ENCODE data around the gene PFKL. TPM values are rescaled to one million over a fixed set of nuclear protein-coding genes. Genes with fewer than 3 reads are reported as not detected.

Gene PFKL
- total and polyA plus RNA-seq, 2 experiments from 2014 or later: 40.3 to 106 TPM

DNA sequence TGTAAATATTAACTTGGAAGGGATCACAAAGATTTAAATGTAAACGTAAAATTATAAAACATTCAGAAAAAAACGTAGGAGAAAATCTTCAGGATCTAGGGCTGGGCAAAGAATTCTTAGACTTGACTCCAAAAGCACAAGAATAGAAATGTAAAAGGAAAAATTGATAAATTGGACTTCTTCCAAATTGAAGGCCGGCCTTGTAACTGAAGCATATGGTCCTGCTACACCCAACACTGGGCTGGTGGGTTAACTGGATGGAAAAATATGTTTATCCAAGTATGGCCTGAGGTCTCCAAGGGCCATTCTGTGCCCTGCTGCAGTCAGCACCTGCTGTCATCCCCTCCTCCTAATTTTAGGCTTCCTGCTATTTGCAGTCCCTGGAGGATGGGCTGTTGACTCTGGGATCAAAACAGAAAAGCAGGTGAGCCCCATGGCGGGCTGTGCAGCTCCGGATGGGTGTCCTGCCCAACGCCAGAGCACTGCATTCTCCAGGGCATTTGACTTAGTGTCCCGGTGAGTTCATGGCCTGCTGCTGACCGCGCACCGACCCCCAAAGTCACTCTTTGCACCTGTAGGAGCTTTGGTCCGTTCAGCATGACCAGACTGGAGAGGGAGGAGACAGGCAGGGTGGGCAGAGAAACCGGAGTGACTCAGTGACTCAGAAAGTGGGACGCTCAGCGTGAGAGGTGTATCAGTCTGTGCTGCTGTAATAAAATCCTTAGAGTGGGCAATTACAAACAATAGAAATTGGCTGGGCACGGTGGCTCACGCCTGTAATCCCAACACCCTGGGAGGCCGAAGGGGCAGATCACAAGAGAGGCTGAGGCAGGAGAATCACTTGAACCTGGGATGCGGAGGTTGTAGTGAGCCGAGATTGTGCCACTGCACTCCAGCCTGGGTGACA, 20.2 kb upstream of the PFKL start:
- H3K27me3 ChIP-seq (ENCODE audit: insufficient read depth): no peaks in the 10 kb centered on the region
- Mint-ChIP-seq H3K36me3 (ENCODE audit: low read depth) (no peaks in the 10 kb centered on the region), H3K27me3 (ENCODE audit: insufficient read depth, low read depth, poor library complexity) (peaks cover 13% of the 10 kb centered on the region), H3K4me1 (peaks cover 16% of the 10 kb centered on the region), H3K27ac (no peak overlapping the region), H3K9me3 (no peaks in the 10 kb centered on the region), H3K4me3 (no peak overlapping the region)
- ATAC-seq: no peak
- no peak for DNase-seq (ENCODE audit: low spot score)
- H3F3A ChIP-seq (replicated peaks; ENCODE audit: low read depth): no peaks in the 10 kb centered on the region
- H4K20me1 ChIP-seq (replicated peaks; ENCODE audit: insufficient read depth): no peaks in the 10 kb centered on the region
- H2AFZ ChIP-seq: no peak overlapping the region
- peaks cover 5% of the 10 kb centered on the region for H3K4me1 ChIP-seq (ENCODE audit: insufficient read depth)
- TF ChIP-seq, protein P1, sequence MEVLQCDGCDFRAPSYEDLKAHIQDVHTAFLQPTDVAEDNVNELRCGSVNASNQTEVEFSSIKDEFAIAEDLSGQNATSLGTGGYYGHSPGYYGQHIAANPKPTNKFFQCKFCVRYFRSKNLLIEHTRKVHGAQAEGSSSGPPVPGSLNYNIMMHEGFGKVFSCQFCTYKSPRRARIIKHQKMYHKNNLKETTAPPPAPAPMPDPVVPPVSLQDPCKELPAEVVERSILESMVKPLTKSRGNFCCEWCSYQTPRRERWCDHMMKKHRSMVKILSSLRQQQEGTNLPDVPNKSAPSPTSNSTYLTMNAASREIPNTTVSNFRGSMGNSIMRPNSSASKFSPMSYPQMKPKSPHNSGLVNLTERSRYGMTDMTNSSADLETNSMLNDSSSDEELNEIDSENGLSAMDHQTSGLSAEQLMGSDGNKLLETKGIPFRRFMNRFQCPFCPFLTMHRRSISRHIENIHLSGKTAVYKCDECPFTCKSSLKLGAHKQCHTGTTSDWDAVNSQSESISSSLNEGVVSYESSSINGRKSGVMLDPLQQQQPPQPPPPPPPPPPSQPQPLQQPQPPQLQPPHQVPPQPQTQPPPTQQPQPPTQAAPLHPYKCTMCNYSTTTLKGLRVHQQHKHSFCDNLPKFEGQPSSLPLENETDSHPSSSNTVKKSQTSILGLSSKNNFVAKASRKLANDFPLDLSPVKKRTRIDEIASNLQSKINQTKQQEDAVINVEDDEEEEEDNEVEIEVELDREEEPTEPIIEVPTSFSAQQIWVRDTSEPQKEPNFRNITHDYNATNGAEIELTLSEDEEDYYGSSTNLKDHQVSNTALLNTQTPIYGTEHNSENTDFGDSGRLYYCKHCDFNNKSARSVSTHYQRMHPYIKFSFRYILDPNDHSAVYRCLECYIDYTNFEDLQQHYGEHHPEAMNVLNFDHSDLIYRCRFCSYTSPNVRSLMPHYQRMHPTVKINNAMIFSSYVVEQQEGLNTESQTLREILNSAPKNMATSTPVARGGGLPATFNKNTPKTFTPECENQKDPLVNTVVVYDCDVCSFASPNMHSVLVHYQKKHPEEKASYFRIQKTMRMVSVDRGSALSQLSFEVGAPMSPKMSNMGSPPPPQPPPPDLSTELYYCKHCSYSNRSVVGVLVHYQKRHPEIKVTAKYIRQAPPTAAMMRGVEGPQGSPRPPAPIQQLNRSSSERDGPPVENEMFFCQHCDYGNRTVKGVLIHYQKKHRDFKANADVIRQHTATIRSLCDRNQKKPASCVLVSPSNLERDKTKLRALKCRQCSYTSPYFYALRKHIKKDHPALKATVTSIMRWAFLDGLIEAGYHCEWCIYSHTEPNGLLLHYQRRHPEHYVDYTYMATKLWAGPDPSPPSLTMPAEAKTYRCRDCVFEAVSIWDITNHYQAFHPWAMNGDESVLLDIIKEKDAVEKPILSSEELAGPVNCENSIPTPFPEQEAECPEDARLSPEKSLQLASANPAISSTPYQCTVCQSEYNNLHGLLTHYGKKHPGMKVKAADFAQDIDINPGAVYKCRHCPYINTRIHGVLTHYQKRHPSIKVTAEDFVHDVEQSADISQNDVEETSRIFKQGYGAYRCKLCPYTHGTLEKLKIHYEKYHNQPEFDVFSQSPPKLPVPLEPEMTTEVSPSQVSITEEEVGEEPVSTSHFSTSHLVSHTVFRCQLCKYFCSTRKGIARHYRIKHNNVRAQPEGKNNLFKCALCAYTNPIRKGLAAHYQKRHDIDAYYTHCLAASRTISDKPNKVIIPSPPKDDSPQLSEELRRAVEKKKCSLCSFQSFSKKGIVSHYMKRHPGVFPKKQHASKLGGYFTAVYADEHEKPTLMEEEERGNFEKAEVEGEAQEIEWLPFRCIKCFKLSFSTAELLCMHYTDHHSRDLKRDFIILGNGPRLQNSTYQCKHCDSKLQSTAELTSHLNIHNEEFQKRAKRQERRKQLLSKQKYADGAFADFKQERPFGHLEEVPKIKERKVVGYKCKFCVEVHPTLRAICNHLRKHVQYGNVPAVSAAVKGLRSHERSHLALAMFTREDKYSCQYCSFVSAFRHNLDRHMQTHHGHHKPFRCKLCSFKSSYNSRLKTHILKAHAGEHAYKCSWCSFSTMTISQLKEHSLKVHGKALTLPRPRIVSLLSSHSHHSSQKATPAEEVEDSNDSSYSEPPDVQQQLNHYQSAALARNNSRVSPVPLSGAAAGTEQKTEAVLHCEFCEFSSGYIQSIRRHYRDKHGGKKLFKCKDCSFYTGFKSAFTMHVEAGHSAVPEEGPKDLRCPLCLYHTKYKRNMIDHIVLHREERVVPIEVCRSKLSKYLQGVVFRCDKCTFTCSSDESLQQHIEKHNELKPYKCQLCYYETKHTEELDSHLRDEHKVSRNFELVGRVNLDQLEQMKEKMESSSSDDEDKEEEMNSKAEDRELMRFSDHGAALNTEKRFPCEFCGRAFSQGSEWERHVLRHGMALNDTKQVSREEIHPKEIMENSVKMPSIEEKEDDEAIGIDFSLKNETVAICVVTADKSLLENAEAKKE (CRISPR knock-in tag; IDR thresholded peaks at IDR 0.05): no peak
- TF ChIP-seq CREB1 (CRISPR knock-in tag; IDR thresholded peaks at IDR 0.05; ENCODE audit: low read depth): no peak
- no peak for TF ChIP-seq ZNF114 (CRISPR knock-in tag; IDR thresholded peaks at IDR 0.05)
- TF ChIP-seq, protein P2, sequence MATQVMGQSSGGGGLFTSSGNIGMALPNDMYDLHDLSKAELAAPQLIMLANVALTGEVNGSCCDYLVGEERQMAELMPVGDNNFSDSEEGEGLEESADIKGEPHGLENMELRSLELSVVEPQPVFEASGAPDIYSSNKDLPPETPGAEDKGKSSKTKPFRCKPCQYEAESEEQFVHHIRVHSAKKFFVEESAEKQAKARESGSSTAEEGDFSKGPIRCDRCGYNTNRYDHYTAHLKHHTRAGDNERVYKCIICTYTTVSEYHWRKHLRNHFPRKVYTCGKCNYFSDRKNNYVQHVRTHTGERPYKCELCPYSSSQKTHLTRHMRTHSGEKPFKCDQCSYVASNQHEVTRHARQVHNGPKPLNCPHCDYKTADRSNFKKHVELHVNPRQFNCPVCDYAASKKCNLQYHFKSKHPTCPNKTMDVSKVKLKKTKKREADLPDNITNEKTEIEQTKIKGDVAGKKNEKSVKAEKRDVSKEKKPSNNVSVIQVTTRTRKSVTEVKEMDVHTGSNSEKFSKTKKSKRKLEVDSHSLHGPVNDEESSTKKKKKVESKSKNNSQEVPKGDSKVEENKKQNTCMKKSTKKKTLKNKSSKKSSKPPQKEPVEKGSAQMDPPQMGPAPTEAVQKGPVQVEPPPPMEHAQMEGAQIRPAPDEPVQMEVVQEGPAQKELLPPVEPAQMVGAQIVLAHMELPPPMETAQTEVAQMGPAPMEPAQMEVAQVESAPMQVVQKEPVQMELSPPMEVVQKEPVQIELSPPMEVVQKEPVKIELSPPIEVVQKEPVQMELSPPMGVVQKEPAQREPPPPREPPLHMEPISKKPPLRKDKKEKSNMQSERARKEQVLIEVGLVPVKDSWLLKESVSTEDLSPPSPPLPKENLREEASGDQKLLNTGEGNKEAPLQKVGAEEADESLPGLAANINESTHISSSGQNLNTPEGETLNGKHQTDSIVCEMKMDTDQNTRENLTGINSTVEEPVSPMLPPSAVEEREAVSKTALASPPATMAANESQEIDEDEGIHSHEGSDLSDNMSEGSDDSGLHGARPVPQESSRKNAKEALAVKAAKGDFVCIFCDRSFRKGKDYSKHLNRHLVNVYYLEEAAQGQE (IDR thresholded peaks at IDR 0.05; ENCODE audit: unreplicated experiment): no peak
- no peak for TF ChIP-seq EZH2phosphoT487 (IDR thresholded peaks at IDR 0.05; ENCODE audit: unreplicated experiment)
- no peak for TF ChIP-seq ZNF331 (CRISPR knock-in tag; IDR thresholded peaks at IDR 0.05; ENCODE audit: low read depth)
- TF ChIP-seq POLR2AphosphoS5 (IDR thresholded peaks at IDR 0.05; ENCODE audit: low read depth): no peak
- TF ChIP-seq, protein P3, sequence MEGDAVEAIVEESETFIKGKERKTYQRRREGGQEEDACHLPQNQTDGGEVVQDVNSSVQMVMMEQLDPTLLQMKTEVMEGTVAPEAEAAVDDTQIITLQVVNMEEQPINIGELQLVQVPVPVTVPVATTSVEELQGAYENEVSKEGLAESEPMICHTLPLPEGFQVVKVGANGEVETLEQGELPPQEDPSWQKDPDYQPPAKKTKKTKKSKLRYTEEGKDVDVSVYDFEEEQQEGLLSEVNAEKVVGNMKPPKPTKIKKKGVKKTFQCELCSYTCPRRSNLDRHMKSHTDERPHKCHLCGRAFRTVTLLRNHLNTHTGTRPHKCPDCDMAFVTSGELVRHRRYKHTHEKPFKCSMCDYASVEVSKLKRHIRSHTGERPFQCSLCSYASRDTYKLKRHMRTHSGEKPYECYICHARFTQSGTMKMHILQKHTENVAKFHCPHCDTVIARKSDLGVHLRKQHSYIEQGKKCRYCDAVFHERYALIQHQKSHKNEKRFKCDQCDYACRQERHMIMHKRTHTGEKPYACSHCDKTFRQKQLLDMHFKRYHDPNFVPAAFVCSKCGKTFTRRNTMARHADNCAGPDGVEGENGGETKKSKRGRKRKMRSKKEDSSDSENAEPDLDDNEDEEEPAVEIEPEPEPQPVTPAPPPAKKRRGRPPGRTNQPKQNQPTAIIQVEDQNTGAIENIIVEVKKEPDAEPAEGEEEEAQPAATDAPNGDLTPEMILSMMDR (conservative IDR thresholded peaks at IDR 0.05; ENCODE audit: low read depth in 2 of 2): no peak
- no peak for TF ChIP-seq EZH2 (IDR thresholded peaks at IDR 0.05; ENCODE audit: low read depth, unreplicated experiment)
- TF ChIP-seq STAT1 (IDR thresholded peaks at IDR 0.05; ENCODE audit: unreplicated experiment): no peak
- no peak for TF ChIP-seq NANOG (IDR thresholded peaks at IDR 0.05; ENCODE audit: borderline replicate concordance)
- no peak for TF ChIP-seq JUNB (IDR thresholded peaks at IDR 0.05; ENCODE audit: unreplicated experiment)
- TF ChIP-seq, protein P4, sequence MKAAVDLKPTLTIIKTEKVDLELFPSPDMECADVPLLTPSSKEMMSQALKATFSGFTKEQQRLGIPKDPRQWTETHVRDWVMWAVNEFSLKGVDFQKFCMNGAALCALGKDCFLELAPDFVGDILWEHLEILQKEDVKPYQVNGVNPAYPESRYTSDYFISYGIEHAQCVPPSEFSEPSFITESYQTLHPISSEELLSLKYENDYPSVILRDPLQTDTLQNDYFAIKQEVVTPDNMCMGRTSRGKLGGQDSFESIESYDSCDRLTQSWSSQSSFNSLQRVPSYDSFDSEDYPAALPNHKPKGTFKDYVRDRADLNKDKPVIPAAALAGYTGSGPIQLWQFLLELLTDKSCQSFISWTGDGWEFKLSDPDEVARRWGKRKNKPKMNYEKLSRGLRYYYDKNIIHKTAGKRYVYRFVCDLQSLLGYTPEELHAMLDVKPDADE (IDR thresholded peaks at IDR 0.05): no peak
- H3K4me2 ChIP-seq: no peak overlapping the region
- no peaks in the 10 kb centered on the region for H3K36me3 ChIP-seq (ENCODE audit: insufficient read depth)
- no peak overlapping the region for H3K4me3 ChIP-seq
- H3K9me2 ChIP-seq (ENCODE audit: insufficient read depth): no peaks in the 10 kb centered on the region
- H3K27ac ChIP-seq (ENCODE audit: low read depth): no peak overlapping the region
- no peaks in the 10 kb centered on the region for H3K79me2 ChIP-seq (replicated peaks; ENCODE audit: insufficient read depth)
